Activated naive CD8-positive, alpha-beta T cell treated with anti-CD3 and anti-CD28 coated beads, Interleukin-2, amount 50 U/mL, for 16 hours (primary cell): ENCODE data around the gene HELZ.
"Not testable (repeated sequence)": the region's sequence is repeated elsewhere in the genome, so short reads cannot be mapped to it uniquely, and the experiment has no call there.

Experiments
- DNase-seq: peaks from one replicate; pipeline ENCODE4 v3.0.0-alpha.2; 2020; ENCODE audit warnings: low read depth, low spot score

The HELZ gene

GRCh38 chr17:67227488-67227887 lies 17.5 kb downstream of the HELZ start:
- no peak for DNase-seq

DNA sequence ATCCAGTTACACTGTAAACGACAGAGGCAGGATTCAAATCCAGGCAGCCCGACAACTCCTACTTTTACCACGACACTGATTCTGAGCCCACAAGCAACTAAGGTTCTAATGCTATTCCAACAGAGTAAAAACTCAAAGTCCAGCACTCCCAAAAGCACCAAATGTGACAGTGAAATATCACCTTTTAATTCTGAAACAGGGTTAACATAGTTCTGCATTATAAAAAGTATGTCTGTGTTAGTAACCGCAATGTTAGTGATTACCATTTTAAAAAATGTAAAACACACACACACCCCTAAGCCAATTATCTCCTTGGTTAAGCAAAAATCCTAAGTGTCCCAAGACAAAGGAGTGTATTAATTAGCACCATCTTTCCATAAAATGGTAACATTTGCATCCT lies 19.7 kb downstream of the HELZ start:
- no peak for DNase-seq

- DNase-seq = no peak
Measured at GRCh38 chr17:67224736-67225135, 20.3 kb downstream of the HELZ start.

DNA sequence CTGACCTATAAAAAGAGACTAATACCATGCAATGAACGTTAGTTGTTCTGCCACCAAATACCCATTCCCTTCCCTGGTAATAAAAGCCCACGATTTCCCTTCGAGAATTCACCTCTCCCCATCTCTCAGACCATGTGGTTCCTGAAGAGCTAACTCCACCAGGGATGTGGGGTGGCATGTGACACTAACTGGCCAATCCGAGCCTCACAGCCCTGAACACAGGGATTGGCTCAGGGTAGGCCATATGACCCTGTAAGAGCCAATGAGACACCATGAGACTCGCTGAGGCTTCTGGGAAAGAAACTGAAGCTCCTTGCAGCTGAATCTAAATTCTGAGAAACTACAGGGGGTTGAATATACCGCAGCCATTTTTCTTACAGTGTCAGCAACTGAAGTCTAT lies 21.1 kb downstream of the HELZ start:
- DNase-seq = no peak

DNA sequence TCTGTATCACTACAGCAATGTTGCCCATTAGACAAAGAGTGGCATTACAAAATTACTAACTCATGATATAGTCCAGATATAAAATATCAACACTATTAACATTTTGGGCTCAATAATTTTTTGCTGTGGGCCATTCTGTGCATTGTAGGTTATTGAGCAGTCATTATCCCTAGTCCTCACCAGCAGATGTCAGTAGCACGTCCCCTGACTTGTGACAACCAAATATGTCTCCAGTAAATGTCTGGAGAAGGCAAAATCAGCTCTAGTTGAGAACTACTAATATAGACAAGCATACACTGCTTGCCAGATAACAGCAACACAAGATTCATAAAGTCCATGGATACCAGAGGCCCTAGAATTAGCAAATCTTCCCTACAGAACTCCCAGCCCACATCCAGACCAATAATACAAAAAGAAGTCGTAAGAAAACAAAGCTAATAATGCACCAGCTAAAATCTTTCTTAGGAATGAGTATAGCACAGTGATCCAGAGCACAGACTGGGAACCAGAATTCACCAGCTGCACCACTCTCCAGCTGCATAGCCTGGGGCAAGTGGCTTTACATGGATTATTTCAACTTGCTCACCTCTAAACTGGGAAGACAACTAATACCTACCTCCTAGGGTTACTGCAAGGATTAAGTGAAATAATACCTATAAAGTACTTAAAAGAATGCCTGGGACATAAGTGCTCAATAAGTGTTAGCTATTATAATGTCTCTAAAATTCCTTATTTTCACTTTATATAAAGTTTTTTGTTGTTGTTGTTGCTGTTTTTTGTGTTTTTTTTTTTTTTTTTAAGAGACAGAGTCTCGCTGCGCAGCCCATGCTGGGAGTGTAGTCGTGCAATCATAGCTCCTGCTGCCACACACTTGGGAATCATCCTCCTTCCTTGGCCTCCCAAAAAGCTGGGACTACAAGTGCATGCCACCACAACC lies 23.7 kb downstream of the HELZ start:
- no peak for DNase-seq

DNA sequence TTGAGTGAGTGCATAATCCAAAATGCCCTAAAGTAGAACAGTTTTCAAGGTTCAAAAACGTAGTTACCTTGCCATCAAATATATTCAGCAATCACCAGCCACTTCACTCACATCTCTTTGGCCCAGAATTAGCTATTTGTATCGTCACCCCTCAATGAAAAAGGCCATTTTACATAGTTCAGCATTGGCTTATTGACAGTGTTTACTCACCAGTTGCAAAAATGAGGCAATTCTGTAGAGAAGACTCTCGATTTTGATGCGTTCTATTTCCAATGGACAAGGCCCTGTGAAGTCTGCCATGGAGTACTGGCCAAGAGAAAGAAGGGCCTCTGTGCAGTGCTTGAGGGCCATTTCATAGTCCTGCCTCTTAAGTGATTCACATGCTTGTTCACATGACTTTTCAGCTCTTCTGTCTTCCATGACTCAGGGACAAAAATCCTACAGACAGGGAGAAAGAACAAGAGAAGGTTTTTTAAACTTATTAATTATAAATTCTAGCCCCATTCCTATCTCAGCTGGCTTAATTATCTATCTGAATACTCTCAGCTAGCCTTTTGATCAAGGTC lies 26.5 kb downstream of the HELZ start:
- DNase-seq = no peak

- no peak for DNase-seq
Measured at GRCh38 chr17:67217446-67217845, 27.6 kb downstream of the HELZ start.

DNA sequence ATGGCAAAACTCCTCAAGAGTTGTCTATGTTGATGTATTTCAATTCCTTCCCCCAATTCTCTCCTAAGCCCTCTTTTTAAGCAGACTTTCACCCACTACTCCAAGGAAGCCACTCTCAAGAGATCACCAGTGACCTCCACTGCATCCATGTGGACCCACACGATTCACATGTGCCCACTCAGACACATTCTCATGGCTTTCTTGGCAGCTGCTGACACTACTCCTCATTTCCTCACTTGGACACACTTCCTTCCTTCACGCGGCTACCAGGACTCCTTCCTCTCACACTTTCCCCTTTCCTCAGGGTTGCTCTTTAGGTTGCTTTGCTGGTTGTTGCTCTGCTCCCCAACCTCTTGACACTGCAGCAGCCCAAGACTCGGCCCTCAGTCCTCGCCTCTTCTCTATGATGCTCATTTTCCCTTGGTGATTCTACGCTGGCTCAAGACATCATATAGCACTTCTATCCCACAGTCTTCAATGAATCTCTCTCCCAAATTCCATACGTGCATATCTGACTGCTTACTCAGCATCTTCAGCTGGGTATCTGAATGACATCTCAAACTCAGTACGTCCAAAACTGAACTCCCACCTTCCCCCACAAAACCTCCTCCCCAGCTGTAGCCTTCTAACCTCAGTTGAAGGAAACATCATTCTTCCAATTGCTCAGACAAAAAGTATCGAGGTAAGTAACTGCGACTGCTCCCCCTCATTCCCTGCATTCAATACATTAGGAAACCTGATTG lies 28.2 kb downstream of the HELZ start:
- no peak for DNase-seq

DNA sequence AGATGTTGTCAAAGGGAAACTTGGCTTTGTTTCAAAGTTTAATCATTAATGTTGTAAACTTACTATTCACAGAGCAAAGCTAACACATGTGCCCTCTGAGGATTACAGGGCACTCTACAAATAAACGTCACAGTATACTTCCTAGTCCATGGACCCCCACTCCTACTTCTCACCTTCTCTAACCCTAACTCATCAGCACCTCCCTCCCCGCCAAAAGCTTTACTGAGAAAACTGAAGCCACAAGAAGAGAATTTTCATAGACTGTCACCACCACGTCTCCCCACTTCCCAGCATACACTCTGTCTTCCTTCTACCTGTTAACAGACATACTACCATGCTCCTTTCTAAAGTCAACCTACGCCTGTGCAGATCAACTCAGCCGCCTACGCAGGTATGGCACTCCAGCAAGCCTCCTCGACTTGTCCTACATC lies 29.0 kb downstream of the HELZ start:
- DNase-seq = no peak

- no peak for DNase-seq
Measured at GRCh38 chr17:67212714-67213417, 32.1 kb downstream of the HELZ start.

DNA sequence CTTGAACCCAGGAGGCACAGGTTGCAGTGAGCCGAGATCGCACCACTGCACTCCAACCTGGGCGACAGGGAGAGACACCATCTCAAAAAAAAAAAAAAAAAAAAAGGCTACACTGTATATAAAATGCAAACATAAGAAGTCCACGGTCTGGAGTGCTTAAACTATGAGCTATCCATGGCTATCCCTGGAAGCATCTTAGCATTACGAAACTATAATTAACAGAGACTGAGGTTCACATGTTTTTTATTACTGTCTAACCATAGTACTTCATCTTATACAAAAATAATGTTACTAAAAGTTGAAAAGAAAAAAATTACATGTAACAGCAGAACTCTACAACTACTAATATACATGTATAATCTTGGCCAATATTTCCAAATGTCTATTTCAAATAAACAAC lies 32.8 kb downstream of the HELZ start:
- no peak for DNase-seq

DNA sequence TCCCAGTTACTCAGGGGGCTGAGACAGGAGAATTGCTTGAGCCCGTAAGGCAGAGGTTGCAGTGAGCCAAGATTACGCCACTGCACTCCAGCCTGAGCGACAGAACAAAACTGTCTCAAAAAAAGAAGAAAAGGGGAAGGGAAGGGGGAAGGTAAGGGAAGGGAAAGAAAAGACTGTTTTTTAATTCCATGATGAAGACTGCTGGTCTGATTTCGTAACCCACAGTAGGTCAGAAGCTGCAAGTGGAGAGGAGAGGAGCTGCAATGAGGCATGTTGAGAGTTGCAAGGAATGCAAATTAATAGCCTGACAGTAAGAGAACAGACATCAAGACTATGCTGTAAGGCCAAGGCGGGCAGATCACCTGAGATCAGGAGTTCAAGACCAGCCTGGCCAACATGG lies 33.3 kb downstream of the HELZ start:
- no peak for DNase-seq

- DNase-seq = no peak
Measured at GRCh38 chr17:67210915-67211314, 34.1 kb downstream of the HELZ start.

DNA sequence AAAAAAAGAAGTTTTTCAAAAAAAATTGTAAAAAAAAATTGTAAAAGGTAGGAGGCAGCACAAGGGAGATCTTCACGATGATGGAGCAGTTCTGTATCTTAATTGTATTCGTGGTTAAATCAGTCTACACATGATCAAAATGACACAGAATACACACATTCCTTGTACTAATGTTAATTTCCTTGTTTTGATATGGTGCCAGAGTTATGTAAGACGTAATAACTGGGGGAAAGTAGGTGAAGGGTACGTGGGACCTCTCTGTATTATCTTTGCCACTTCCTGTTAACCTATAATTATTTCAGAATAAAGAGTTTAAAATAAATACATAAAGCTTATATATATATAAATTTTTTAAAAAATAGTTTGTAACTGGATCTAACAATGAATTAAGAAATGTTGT lies 36.8 kb downstream of the HELZ start:
- no peak for DNase-seq

- no peak for DNase-seq
Measured at GRCh38 chr17:67203818-67204217, 41.2 kb downstream of the HELZ start.

GRCh38 chr17:67202503-67202902 lies 42.5 kb downstream of the HELZ start:
- DNase-seq = no peak

DNA sequence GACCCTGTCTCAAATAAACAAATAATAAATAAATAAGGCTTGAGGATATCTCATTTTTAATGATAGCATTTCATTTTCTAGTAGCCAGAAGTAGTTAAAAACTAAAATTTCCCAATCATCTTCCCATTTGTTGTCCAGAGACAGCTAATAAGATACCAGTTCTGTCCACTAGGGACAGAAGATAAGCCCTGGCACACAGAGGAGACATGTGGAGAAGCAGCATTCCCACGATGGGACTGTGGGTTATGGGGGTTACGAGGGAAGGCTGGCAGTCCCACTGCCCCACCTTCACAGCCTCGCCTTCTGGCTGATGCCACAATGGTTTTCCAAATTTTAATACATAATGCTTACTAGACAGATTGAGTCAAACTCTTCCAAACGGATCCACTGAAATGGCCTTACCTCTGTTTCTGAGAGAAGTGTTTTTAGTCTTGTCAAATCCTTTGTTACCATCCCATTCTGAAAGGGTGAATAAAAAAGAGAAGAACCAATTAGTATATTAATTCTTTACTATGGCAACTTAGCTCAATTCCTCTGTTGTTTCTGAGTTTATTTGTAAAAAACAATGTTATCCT lies 44.2 kb downstream of the HELZ start:
- no peak for DNase-seq

GRCh38 chr17:67198131-67198530 lies 46.9 kb downstream of the HELZ start:
- no peak for DNase-seq

GRCh38 chr17:67197023-67197422 lies 48.0 kb downstream of the HELZ start:
- not testable (repeated sequence) for DNase-seq

DNA sequence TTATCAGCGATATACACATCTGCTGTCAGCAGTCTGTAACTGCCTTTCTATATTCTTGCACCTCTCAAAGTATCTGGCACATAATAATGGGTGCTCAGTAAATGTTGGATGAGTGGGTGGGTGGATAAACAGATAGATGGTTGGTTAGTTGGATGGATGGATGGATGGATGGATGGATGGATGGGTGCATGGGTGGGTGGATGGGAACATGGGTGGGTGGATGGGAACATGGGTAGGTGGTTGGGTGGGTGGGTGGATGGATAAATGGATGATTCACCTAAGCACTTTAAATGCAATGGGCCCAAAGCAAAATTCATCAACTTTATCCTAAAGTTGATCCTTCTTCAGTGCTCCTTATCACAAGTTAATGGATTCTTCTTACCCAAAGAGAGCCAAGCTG lies 48.6 kb downstream of the HELZ start:
- no peak for DNase-seq

DNA sequence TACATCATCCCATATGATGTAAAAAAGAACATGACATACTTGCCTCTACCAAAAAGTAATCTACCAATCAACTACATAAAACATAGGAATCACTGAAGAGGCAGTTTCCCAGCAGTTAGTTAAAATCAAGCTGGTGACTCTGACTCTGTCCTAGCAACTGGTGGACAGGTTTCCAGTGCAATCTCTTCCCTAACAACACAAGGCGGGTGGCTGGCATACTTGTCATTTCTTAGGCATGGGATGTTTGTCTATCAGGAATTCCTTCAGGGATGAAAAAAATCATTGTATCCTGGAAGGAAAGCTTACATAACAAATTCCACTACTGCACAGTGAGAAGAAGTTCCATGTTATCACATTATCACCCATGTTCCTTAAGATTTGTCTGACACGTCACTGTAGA lies 50.9 kb downstream of the HELZ start:
- DNase-seq = no peak

GRCh38 chr17:67187927-67188326 lies 57.1 kb downstream of the HELZ start:
- no peak for DNase-seq
